CD4-positive, alpha-beta T cell treated with Interleukin-6 for 4 hours (primary cell): ENCODE data around the gene CBX1.
"Not testable (repeated sequence)": the region's sequence is repeated elsewhere in the genome, so short reads cannot be mapped to it uniquely, and the experiment has no call there.

Experiments
- DNase-seq: peaks from one replicate; pipeline ENCODE4 v3.0.0-alpha.2; 2020; ENCODE audit warnings: mixed read lengths

The CBX1 gene

GRCh38 chr17:48122665-48123045 is 21.4 kb upstream of the CBX1 start:
- DNase-seq: no peak

- no peak for DNase-seq
These were observed 20.8 kb upstream of the CBX1 start for GRCh38 chr17:48121923-48122664.

- DNase-seq: peak; percentile 74
These were observed 12.0 kb upstream of the CBX1 start for GRCh38 chr17:48113201-48113676.

GRCh38 chr17:48111937-48112241 is 10.6 kb upstream of the CBX1 start:
- no peak for DNase-seq

- no peak for DNase-seq
These were observed 9.5 kb upstream of the CBX1 start for GRCh38 chr17:48110761-48111160.

GRCh38 chr17:48107137-48108055 is 6.1 kb upstream of the CBX1 start, which contains the start of gene SNX11:
TSS of gene SNX11 (plus strand) at chr17:48107766. CDS start at chr17:48112044, 4,278 bp downstream.
- peak; percentile 98 for DNase-seq

GRCh38 chr17:48106802-48107136 is 5.5 kb upstream of the CBX1 start:
- DNase-seq: no peak

GRCh38 chr17:48104440-48104839 is 3.2 kb upstream of the CBX1 start:
- no peak for DNase-seq

- DNase-seq: no peak
These were observed 1.8 kb upstream of the CBX1 start for GRCh38 chr17:48102798-48103715.

- no peak for DNase-seq
These were observed 919 bp upstream of the CBX1 start for GRCh38 chr17:48102043-48102750.

- DNase-seq: peak; percentile 9
These were observed 677 bp downstream of the CBX1 start for GRCh38 chr17:48100591-48101011.

- DNase-seq: no peak
These were observed 1.1 kb downstream of the CBX1 start for GRCh38 chr17:48100160-48100559.

- DNase-seq: no peak
These were observed 5.7 kb downstream of the CBX1 start for GRCh38 chr17:48095611-48096010.

- no peak for DNase-seq
These were observed 7.8 kb downstream of the CBX1 start for GRCh38 chr17:48093341-48094045.

GRCh38 chr17:48084932-48085331 is 16.3 kb downstream of the CBX1 start:
- DNase-seq: no peak

- no peak for DNase-seq
These were observed 19.4 kb downstream of the CBX1 start for GRCh38 chr17:48081858-48082257.

- DNase-seq: not testable (repeated sequence)
These were observed 24.1 kb downstream of the CBX1 start for GRCh38 chr17:48077152-48077551.

- DNase-seq: peak; percentile 81
These were observed 26.8 kb downstream of the CBX1 start for GRCh38 chr17:48074322-48075081.

- DNase-seq: not testable (repeated sequence)
These were observed 27.6 kb downstream of the CBX1 start for GRCh38 chr17:48073566-48074094.

GRCh38 chr17:48072811-48073210 is 28.5 kb downstream of the CBX1 start:
- DNase-seq: not testable (repeated sequence)
